Endometrial microvascular endothelial cells (primary cell): ENCODE results near the gene CHRNA4. TPM values are rescaled to one million over a fixed set of nuclear protein-coding genes. Genes with fewer than 3 reads are reported as not detected.

ENCODE experiments used
- in situ Hi-C: cut with HindIII; loops from 2 replicates; pipeline ENCODE4 v1.10.0; 2017; ENCODE audit warnings: low sequenced_read_pairs, low pct_unique_long_range_greater_than_20kb; ENCODE audit errors: inconsistent ontology term
- total RNA-seq: library from RNA; depleted of rRNA; stranded (reverse); fragments of >200 nt; gene quantifications from one replicate; pipeline ENCODE4 v1.2.3, GENCODE V29; 2015; ENCODE audit errors: inconsistent ontology term

The CHRNA4 gene
- total RNA-seq, 1 donor from 2014 or later: not detected

GRCh38 chr20:63318391-63319163 lies 42.6 kb downstream of the CHRNA4 start:
- in situ Hi-C loops: no loop called here

DNA sequence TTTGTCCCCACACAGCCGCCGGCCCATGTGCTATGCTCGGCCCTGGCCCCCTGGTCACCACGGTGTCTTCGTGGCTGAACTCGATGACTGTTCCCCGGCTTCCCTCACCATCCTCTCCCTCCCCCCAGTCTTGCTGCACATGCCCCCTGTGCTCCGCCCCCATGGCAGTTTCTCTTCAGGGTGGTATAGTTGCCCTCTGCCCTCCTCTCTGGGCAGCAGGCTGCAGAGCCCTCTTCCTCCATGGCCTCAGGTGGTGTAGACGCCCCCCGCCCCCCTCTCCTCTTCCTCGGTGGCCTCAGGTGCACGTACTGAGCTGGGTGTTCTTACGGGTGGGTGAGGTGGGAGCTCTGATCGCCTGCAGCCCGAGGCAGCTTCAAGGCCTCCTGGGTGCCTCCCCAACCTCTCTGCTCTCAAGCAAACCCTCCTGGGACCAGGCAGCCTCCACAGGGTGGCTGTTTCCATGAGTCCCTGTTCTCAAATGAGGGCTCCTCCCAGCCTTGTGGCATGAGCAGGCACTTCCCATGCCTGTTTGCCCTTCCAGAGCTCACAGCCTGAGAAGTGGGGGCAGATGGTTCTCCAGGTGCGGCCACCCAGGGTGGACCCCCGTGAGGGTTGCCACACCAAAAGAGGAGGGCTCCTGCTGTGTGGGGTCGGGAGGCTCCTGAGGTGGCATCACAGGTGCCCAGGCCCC lies 43.4 kb downstream of the CHRNA4 start:
- in situ Hi-C loops: no loop called here

- in situ Hi-C loops: no loop called here
Observed at GRCh38 chr20:63317061-63317460, 44.1 kb downstream of the CHRNA4 start.

DNA sequence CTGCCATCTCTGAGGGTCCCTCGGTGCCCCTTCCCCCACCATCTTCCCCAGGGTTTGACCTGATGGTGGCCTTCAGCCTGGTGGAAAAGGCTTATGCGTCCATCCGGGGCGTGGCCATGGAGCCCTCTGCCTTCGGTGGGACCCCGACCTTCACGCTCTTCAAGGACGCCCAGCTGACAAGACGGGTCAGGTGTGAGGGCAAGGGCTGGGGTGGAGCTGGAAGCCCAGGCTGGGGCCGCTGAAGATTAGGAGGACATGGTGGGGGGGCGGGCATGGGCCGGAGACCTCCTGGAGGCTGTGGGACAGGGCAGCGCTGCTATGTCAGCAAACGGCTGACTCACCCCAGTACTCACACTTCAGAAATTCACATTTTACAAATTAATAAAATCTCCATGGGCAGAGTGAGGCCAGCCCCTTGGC lies 44.6 kb downstream of the CHRNA4 start:
- in situ Hi-C loops: no loop called here

DNA sequence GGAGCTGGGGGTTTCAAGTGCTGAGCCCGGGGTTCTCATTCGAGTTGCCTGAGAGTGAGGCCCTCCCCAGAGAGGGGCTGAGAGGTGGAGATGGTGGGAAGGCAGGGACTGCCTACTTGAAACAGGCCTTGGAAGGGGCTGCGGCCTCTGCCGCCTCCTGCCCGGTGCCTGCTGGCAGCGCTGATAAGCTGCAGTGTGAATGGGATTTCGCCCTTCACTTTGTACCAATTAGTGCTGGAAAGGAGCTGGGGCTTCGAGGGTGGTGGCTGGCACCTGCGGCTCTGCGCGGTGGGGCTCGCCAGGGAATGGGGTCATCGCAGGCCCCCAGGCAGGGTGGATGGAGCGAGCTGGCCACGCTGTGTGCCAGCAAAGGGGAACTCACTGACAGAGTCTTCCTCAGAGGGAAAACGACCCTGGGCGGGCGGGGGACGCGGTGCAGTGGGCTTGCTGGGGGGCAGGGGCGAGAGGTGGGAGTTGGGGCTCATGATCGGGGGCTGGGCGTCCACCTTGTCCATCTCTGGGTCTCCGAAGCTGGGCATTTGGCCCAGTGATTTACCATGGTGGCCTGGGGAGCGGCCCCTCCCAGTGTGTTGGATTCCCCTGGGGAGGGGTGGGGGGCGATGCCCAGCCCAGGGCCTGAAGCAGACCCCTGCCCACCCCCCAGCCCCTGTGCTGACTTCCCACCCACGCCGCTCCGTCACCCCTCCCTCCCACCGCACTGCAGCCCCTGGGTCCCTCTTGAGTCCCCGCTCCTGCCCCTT lies 45.2 kb downstream of the CHRNA4 start:
- in situ Hi-C loops: no loop called here

DNA sequence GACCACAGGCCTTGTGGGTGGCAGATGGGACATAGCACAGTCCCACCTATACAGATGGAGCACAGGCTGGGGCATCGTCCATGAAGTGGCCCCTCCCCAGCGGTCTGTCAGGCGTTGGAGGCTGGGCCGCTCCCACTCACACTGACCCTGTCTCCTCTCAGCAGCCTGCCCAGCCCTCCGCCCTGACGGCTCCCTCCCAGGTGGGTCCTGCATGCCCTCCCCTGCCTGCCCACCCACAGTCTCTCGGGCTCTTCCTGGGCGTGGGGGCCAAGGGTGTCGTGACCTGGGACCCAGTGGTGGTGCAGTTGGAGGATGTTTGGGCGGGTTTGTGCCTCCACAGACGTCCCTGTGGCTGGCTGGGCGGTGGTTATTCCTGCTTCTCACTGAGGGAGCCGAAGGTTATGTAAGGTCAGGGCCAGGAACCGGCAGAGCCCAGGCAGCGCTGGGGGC lies 45.9 kb downstream of the CHRNA4 start:
- in situ Hi-C loops: no loop called here

GRCh38 chr20:63314566-63315239 lies 46.4 kb downstream of the CHRNA4 start:
- in situ Hi-C loops: no loop called here

DNA sequence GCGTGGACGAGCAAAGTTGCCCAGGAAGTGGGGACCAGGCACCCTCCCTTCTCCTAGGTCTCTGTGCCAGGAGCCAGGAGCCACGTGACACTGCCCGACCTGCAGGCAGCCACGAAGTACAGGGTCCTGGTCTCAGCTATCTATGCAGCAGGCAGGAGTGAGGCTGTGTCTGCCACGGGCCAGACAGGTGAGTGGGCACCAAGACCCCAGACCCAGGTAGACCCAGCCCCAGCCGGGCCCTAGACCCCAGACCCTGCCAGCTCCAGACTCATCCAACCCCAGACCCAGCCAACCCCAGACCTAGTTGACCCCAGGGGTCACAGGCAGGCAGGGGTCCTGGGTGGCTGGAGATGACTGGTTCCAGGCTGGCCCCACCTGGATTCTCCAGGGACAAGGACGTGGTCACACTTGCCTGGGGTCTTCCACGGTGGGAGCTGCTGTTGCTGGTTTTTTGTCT lies 47.1 kb downstream of the CHRNA4 start:
- in situ Hi-C loops: no loop called here

- in situ Hi-C loops: no loop called here
Observed at GRCh38 chr20:63313349-63314014, 47.7 kb downstream of the CHRNA4 start.

GRCh38 chr20:63312690-63313348 lies 48.3 kb downstream of the CHRNA4 start:
- in situ Hi-C loops: no loop called here

DNA sequence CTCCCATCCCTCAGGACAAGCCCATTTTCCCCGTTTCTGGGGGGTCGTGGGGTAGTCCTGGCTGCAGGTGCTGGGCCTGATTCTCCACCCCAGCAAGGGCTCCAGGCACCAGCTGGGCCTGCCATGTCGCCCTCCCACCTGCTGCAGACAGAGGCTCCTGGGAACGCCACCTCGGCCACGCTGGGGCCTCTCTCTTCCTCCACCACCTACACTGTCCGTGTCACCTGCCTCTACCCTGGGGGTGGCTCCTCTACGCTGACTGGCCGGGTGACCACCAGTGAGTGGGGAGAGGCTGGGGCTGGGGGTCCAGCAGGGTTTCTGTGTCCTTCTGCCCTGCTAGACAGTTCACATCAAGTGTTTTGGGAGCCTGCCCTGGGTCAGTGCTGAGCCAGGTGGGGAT lies 48.9 kb downstream of the CHRNA4 start:
- in situ Hi-C loops: no loop called here

DNA sequence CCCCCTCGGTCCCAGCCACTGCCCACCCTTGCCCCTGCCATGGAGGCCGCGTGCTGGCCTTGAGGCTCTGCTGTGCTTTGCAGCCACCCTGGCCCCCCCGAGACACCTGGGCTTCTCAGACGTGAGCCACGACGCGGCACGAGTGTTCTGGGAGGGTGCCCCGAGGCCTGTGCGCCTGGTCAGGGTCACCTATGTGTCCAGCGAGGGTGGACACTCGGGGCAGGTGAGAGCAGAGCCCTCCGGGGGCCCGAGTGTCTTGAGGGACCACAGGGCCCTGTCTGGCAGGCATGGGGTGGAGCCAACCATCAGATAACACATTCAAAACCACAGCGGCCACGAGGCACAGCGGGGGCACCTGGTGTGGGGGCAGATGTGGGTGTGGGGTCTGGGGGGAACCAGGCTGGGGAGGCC lies 49.3 kb downstream of the CHRNA4 start:
- in situ Hi-C loops: no loop called here

DNA sequence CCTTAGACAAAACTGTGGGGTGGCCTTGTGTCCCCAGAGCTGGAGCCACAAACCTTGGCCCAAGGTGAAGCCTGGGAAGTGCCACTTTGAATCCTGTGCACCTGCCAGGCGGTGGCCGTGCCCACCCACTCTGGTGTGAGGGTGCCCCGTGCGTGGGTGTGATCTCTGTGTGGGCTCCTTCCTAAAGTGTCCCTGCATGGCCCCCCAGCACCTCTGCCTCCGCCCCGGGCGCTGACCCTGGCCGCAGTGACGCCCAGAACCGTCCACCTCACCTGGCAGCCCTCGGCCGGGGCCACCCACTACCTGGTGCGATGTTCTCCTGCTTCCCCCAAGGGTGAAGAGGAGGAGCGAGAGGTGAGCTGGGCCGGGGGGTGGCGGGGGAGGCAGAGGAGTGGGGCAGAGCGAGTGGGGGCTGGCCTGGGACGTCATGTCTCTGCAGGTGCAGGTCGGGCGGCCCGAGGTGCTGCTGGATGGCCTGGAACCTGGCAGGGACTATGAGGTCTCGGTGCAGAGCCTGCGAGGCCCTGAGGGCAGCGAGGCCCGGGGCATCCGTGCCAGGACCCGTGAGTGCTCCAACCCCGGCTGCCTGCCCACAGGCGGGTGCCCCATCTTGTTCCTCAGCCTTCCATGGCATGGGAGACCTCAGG lies 49.8 kb downstream of the CHRNA4 start:
- in situ Hi-C loops: no loop called here

- in situ Hi-C loops: no loop called here
Observed at GRCh38 chr20:63310265-63310991, 50.7 kb downstream of the CHRNA4 start.

DNA sequence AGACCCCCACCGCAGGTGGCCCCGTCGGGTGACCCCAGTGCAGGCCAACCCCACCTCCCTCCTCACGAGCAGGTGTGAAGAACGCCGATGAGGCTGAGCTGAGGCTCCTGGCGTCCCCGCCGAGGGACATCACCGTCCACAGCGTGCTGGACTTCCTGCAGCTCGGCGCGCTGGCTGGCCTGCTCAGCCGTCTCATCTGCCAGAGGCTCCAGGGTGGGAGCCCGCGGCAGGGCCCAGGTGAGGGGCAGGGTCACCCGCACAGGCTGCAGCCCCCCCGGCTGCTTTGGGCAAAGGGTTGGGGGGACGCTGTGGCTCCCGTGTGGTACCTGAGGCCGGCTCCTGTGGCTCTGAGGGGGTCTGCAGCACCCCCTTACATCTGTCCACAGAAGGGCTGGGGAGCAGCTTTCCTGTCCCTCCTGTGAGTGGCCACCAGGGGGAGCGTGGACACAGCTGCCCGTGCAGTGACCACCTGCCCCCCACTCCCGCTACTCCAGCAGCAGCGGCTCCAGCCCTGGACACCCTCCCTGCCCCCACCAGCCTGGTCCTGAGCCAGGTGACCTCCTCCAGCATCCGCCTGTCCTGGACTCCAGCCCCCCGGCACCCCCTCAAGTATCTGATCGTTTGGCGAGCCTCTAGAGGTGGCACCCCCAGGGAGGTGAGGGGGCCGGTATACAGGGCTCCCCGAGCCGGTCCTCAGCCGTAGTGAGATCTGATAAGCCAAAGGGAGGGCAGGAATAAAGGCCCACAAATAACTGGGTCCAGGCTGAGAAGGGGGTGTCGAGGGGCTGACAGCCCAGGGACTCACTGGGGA lies 51.7 kb downstream of the CHRNA4 start:
- in situ Hi-C loops: no loop called here

DNA sequence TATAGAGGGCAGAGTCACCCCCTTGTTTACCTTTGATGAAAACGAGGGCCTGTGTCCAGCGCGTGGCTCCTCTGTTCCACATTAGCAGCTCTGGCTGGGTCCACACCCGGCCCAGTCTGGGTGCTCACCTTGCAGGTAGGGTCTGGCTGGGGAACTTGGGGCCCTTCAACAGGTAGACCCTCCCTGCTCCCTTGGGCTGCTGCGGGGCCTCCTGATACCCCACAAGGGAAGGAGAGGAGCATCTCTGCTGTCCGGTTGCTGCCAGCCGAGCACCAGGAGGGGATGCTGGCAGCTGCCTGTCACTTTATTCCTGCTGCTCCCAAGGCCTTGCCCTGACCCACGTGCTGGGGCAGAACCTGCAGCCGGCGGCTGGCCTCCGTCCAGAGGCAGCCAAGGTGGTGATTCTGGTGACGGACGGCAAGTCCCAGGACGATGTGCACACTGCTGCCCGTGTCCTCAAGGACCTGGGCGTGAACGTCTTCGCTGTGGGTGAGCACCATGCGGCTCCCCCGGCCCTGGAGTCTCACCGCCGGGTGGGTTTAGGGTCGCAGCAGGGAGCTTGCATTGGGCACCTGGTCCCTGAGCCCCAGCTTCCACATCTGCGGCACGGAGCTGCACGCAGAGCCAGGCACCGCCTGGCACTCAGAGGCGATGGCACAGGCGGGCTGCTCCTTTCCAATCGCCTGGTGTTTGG lies 52.8 kb downstream of the CHRNA4 start:
- in situ Hi-C loops: no loop called here
